K562 (cell line): ENCODE results near the gene DNAJC12. TPM values are rescaled to one million over a fixed set of nuclear protein-coding genes. Genes with fewer than 3 reads are reported as not detected.
"Not testable (repeated sequence)": the region's sequence is repeated elsewhere in the genome, so short reads cannot be mapped to it uniquely, and the experiment has no call there.

Source experiments
- ATAC-seq: fragments of 200-7000 bp; cut with Tn5 transposase; 3 replicates; pipeline ENCODE4 v1.9.1; 2020; ENCODE audit warnings: moderate library complexity
- BruUV-seq: library from RNA; stranded (reverse); fragments of 400-500 nt; replicated peaks from 2 replicates; lab custom pipeline; 2021; lab: Mats Ljungman, UMichigan
- CTCF ChIA-PET: fragments of 300-600 bp; formaldehyde crosslinking; extraction: SDS; loops from one replicate; lab custom pipeline; 2021; ENCODE audit warnings: low intra/inter-chr PET ratio; lab: Yijun Ruan, JAX
- POLR2A ChIA-PET: fragments of 300-600, 350-650 bp; sonication (Branson Sonifier 250); formaldehyde crosslinking; extraction: SDS; loops from one replicate; lab custom pipeline; 2021; ENCODE audit warnings: antibody characterized with exemption, inconsistent platforms; lab: Yijun Ruan, JAX
- DNase-seq, 4 experiments: peaks; one replicate each; pipeline versions ENCODE4 v3.0.0 to v3.0.0-alpha.2; 2011 to 2018; ENCODE audit warnings: low spot score in 3 of 4, mixed read lengths in 3 of 4; ENCODE audit errors: extremely low read depth in 1 of 4
- FAIRE-seq: peaks from 2 replicates; lab custom pipeline; 2011; peaks lifted over from hg19 to GRCh38; lab: Jason Lieb, UNC
- H2AFZ ChIP-seq: 2 replicates; pipeline ENCODE4 v1.6.0; 2011; ENCODE audit warnings: low read depth, low read length, control low read depth, inconsistent platforms
- H3K27ac ChIP-seq: fragments of 200-600 bp; 3 replicates; pipeline ENCODE4 v1.8.0; 2011; ENCODE audit warnings: low read depth, mild to moderate bottlenecking, control low read depth, inconsistent platforms, low read length, moderate library complexity, mixed read lengths; ENCODE audit errors: extremely low read depth
- H3K27me3 ChIP-seq, 2 experiments: fragments of 300-600 bp in 1 of 2; 2 replicates in 1 of 2; 3 replicates in 1 of 2; pipeline versions ENCODE4 v1.6.0 to v1.8.0; 2011; ENCODE audit warnings: inconsistent platforms in 2 of 2, low read length in 2 of 2, mild to moderate bottlenecking in 1 of 2, mixed read lengths in 1 of 2, moderate library complexity in 1 of 2; ENCODE audit not compliant: control insufficient read depth in 2 of 2, insufficient read depth in 2 of 2
- H3K36me3 ChIP-seq: fragments of 300-600 bp; 3 replicates; pipeline ENCODE4 v1.8.0; 2011; ENCODE audit warnings: mild to moderate bottlenecking, low read length, inconsistent platforms; ENCODE audit not compliant: control insufficient read depth, insufficient read depth
- H3K4me1 ChIP-seq, 2 experiments: fragments of 200-600 bp in 1 of 2; replicated peaks in 1 of 2; 2 replicates in 1 of 2; 3 replicates in 1 of 2; pipeline versions ENCODE4 v1.5.1 to v1.8.0; 2011; ENCODE audit warnings: inconsistent platforms in 2 of 2, low read length in 2 of 2, mild to moderate bottlenecking in 1 of 2, mixed read lengths in 1 of 2, moderate library complexity in 1 of 2; ENCODE audit not compliant: control insufficient read depth in 2 of 2, insufficient read depth in 2 of 2
- H3K4me2 ChIP-seq: 2 replicates; pipeline ENCODE4 v1.6.1; 2011; ENCODE audit warnings: low read length, control low read depth, inconsistent platforms, mixed read lengths; ENCODE audit not compliant: insufficient read depth
- H3K4me3 ChIP-seq: fragments of 200-600 bp; sonication (generic), shearing (Covaris generic); 2 replicates; pipeline ENCODE4 v1.5.1; 2016; ENCODE audit warnings: control low read depth, inconsistent platforms
- H3K79me2 ChIP-seq: fragments of 200-600 bp; 3 replicates; pipeline ENCODE4 v1.8.0; 2011; ENCODE audit warnings: low read length, inconsistent platforms; ENCODE audit not compliant: control insufficient read depth, insufficient read depth
- H3K9ac ChIP-seq, 2 experiments: 2 replicates each; pipeline versions ENCODE4 v1.6.0 to v1.6.1; 2011; ENCODE audit warnings: low read depth in 2 of 2, low read length in 2 of 2, control low read depth in 1 of 2, inconsistent platforms in 1 of 2, mild to moderate bottlenecking in 1 of 2, mixed read lengths in 1 of 2; ENCODE audit not compliant: insufficient read depth in 1 of 2
- H3K9me1 ChIP-seq: one replicate; pipeline ENCODE4 v1.6.0; 2011; ENCODE audit warnings: inconsistent platforms, mild to moderate bottlenecking, low read length, moderate library complexity; ENCODE audit not compliant: control insufficient read depth, insufficient read depth
- H3K9me3 ChIP-seq: replicated peaks from 2 replicates; pipeline ENCODE4 v1.5.1; 2011; ENCODE audit warnings: low read depth, low read length, inconsistent platforms; ENCODE audit not compliant: control insufficient read depth, insufficient read depth
- H4K20me1 ChIP-seq: replicated peaks from 2 replicates; pipeline ENCODE4 v1.6.1; 2011; ENCODE audit warnings: low read length, inconsistent platforms, mixed read lengths; ENCODE audit not compliant: control insufficient read depth, insufficient read depth
- CEBPB ChIP-seq: fragments of 450-650 bp; IDR thresholded peaks from 2 replicates; pipeline ENCODE4 v1.6.1; 2016; ENCODE audit warnings: missing genetic modification characterization, missing compliant biosample characterization
- CEBPG ChIP-seq, 3 experiments: fragments of 200-800 bp in 1 of 3; sonication (Bioruptor generic) in 1 of 3; sonication (generic) in 1 of 3; formaldehyde crosslinking in 1 of 3; IDR thresholded peaks in 2 of 3; conservative IDR thresholded peaks in 1 of 3; 2 replicates each; pipeline versions ENCODE4 v1.6.1 to v1.8.0; 2016 to 2022; ENCODE audit warnings: missing compliant biosample characterization in 2 of 3, missing genetic modification characterization in 2 of 3, mild to moderate bottlenecking in 1 of 3, missing genetic modification reagents in 1 of 3
- ZBTB33 ChIP-seq: sonication (generic); formaldehyde crosslinking; IDR thresholded peaks from 2 replicates; pipeline ENCODE4 v1.8.1; 2023; ENCODE audit warnings: mild to moderate bottlenecking, missing genetic modification reagents
- WGBS: fragments of 100-300 bp; shearing (Covaris generic); methylation state at CpG from one replicate; pipeline ENCODE4 v1.1.6; 2016; ENCODE audit warnings: low coverage, mixed read lengths; ENCODE audit not compliant: insufficient coverage; ENCODE audit errors: missing lambda C conversion rate; 5-methylcytosine and 5-hydroxymethylcytosine counted together
- in situ Hi-C: fragments of 300-500 bp; cut with MboI; formaldehyde crosslinking; loops from 4 replicates; pipeline ENCODE4 v1.15.0; 2018; ENCODE audit warnings: inconsistent platforms, mixed read lengths
- intact Hi-C: fragments of 100-400 bp; cut with micrococcal nuclease; formaldehyde crosslinking; loops from 2 replicates; pipeline ENCODE4 v1.14.2; 2022
- polyA plus RNA-seq, 8 experiments: library from polyadenylated mRNA; depleted of rRNA in 4 of 8; stranded (reverse) in 5 of 8; unstranded in 3 of 8; fragments of >200 nt; fragmentation: Nextera tagmentation in 2 of 8; fragmentation: Illumina TruSeq in 1 of 8; extraction: Ambion mirVana in 2 of 8; extraction: Trizol in 1 of 8; gene quantifications; 2 replicates each; pipeline versions ENCODE4 v1.2.1 to v1.2.3, GENCODE V29; 2011 to 2014; ENCODE audit warnings: inconsistent platforms in 1 of 8, missing spikeins in 1 of 8
- total RNA-seq, 7 experiments: library from RNA; depleted of rRNA in 6 of 7; stranded (reverse); fragments of >200 nt in 6 of 7; fragmentation: Illumina TruSeq in 2 of 7; extraction: Trizol in 2 of 7; gene quantifications; 2 replicates each; pipeline versions ENCODE4 v1.2.1 to v1.2.3, GENCODE V29; 2011 to 2021; ENCODE audit warnings: low replicate concordance in 1 of 7

Gene DNAJC12
- total and polyA plus RNA-seq, 9 of the 15 experiments (the other 6 are each of a cell fraction or from before 2014, with no cell fraction given) = 7.4 to 95.9 (median 68.5) TPM

GRCh38 chr10:67878133-67878532 lies 40.1 kb upstream of the DNAJC12 start:
- WGBS = 80% methylated on average over 7 of the region's 7 CpGs

GRCh38 chr10:67877421-67877820 lies 39.4 kb upstream of the DNAJC12 start:
- CTCF ChIA-PET, H3K9me3 ChIP-seq, ATAC-seq, H4K20me1 ChIP-seq, DNase-seq, H3K27ac ChIP-seq, intact Hi-C loops, BruUV-seq, H3K9ac ChIP-seq, H3K4me3 ChIP-seq, H3K9me1 ChIP-seq, H3K79me2 ChIP-seq, FAIRE-seq, H3K4me2 ChIP-seq, H3K27me3 ChIP-seq, H3K36me3 ChIP-seq, H3K4me1 ChIP-seq: not testable (repeated sequence)
- in situ Hi-C loops = loop anchor here (10.0 kb wide), 1 partner anchor 447 kb away; no protein-coding TSS in a partner anchor
- WGBS = 75% methylated on average over 11 of the region's 11 CpGs
- H2AFZ ChIP-seq = peak overlapping the region; percentile 53; the same call in 1 of the 2 replicates
- POLR2A ChIA-PET = interaction anchor here (0.6 to 1.7 kb wide), 2 partner anchors 9 to 35 kb away, joined by 4 to 6 read pairs; no protein-coding TSS in a partner anchor
- TF ChIP-seq ZBTB33 = peak; percentile 75; the same call in 1 of the 2 replicates

More at GRCh38 chr10:67878133-67878532, 40.1 kb upstream of the DNAJC12 start:
- H4K20me1 ChIP-seq = no peaks in the 10 kb centered on the region
- intact Hi-C loops = no loop called here
- ATAC-seq = peak; percentile 13; the same call in 1 of the 3 replicates
- H3K9ac ChIP-seq = no peak overlapping the region
- no peak overlapping the region for H3K27ac ChIP-seq
- no peak for FAIRE-seq
- no peaks in the 10 kb centered on the region for H3K9me1 ChIP-seq
- POLR2A ChIA-PET = interaction anchor here (1.7 kb wide), 1 partner anchor 10 kb away, joined by 6 read pairs; no protein-coding TSS in a partner anchor
- no peak overlapping the region for H3K4me2 ChIP-seq
- BruUV-seq = no TSS peak
- TF ChIP-seq CEBPG (CRISPR knock-in tag; IDR thresholded peaks at IDR 0.05) (no peak), CEBPG (tag; conservative IDR thresholded peaks at IDR 0.05 in 1 of 2, IDR thresholded peaks at IDR 0.05 in 1 of 2) (no peak), CEBPB (tag) (peak; percentile 72)
- H3K36me3 ChIP-seq = no peaks in the 10 kb centered on the region
- H3K9me3 ChIP-seq = no peaks in the 10 kb centered on the region
- H3K79me2 ChIP-seq = no peaks in the 10 kb centered on the region
- H2AFZ ChIP-seq = peak overlapping the region; percentile 53; the same call in 1 of the 2 replicates
- no peak overlapping the region for H3K4me3 ChIP-seq
- DNase-seq = no peak
- CTCF ChIA-PET = no interaction called here
- H3K27me3 ChIP-seq = no peaks in the 10 kb centered on the region
- H3K4me1 ChIP-seq = peaks cover 0 to 4% of the 10 kb centered on the region in 2 experiments; a peak in 3 of 5 replicates
- in situ Hi-C loops = loop anchor here (10.0 kb wide), 1 partner anchor 447 kb away; no protein-coding TSS in a partner anchor
